NB4 (cell line): ENCODE measurements around the gene PRRC1.

ENCODE experiments used
- POLR2A ChIP-seq: IDR thresholded peaks from 2 replicates; pipeline ENCODE4 v1.6.1; 2011; ENCODE audit warnings: mild to moderate bottlenecking; ENCODE audit not compliant: insufficient read length; ENCODE audit errors: extremely low read depth
- TF ChIP-seq, protein P1 (sequence below): IDR thresholded peaks from one replicate; pipeline ENCODE4 v1.5.1; 2012; ENCODE audit warnings: low read depth, low read length

DNA sequence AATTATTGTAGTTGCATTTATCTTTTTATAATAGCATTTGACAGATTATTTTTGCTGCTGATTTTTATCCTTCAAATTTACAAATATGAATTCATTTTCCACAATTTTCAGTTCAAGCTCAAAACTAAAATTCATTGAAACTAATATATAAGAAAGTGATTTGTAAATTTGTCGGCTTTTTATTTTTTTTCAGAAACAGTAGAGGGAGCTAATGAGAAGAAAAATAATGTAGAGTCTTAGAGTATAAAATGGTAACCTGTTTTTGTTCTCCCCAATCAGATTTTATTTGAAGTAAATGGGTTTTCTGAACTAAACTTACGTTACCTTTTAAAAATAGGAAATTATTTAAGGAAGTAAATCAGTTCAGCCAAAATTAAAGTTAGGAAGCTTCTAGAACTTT lies 19.2 kb downstream of the PRRC1 start:
- TF ChIP-seq, protein P1, sequence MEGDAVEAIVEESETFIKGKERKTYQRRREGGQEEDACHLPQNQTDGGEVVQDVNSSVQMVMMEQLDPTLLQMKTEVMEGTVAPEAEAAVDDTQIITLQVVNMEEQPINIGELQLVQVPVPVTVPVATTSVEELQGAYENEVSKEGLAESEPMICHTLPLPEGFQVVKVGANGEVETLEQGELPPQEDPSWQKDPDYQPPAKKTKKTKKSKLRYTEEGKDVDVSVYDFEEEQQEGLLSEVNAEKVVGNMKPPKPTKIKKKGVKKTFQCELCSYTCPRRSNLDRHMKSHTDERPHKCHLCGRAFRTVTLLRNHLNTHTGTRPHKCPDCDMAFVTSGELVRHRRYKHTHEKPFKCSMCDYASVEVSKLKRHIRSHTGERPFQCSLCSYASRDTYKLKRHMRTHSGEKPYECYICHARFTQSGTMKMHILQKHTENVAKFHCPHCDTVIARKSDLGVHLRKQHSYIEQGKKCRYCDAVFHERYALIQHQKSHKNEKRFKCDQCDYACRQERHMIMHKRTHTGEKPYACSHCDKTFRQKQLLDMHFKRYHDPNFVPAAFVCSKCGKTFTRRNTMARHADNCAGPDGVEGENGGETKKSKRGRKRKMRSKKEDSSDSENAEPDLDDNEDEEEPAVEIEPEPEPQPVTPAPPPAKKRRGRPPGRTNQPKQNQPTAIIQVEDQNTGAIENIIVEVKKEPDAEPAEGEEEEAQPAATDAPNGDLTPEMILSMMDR = no peak
- no peak for TF ChIP-seq POLR2A
